ENCODE data around the gene MARCHF5. TPM values are rescaled to one million over a fixed set of nuclear protein-coding genes. Genes with fewer than 3 reads are reported as not detected.

The MARCHF5 gene
- total RNA-seq, 3 donors from 2014 or later: 30.5 to 37.2 (median 33.3) TPM

DNA sequence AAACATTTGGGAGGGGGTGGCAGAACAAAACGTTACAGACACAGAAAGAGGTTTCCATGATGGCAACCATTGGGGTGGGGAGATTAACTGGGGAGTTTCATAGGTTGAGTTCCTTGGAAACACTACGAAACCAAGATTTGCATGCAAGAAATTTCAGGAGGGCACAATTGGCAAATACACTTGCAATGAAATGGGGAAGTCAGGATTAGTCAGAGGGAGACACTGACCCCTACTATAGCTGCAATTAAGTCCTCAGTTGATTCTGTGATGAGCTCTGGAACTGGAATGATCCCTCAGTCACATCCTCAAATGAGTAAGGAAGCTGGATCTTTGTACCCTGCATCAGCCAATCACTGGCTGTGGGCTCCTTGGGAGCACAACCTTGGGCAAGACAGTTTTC is 22.2 kb upstream of the MARCHF5 start:
- DNase-seq: no peak

GRCh38 chr10:92274071-92274470 is 16.9 kb upstream of the MARCHF5 start:
- intact Hi-C loops (cut with DNase I, micrococcal nuclease): no loop called here
- H3K4me3 ChIP-seq: no peak overlapping the region
- no peak for TF ChIP-seq CTCF (IDR thresholded peaks at IDR 0.05)
- no peaks in the 10 kb centered on the region for H3K36me3 ChIP-seq (ENCODE audit: low read depth)
- H3K4me1 ChIP-seq (ENCODE audit: low read depth): no peaks in the 10 kb centered on the region
- H3K9me3 ChIP-seq: no peaks in the 10 kb centered on the region
- no peak for DNase-seq
- no peak for ATAC-seq

More for the DNA sequence above, 22.2 kb upstream of the MARCHF5 start:
- no peak for TF ChIP-seq CTCF (IDR thresholded peaks at IDR 0.05)
- intact Hi-C loops (cut with DNase I, micrococcal nuclease): no loop called here
- ATAC-seq: no peak
- H3K4me3 ChIP-seq: no peak overlapping the region
- H3K4me1 ChIP-seq (ENCODE audit: low read depth): no peaks in the 10 kb centered on the region
- H3K36me3 ChIP-seq (ENCODE audit: low read depth): no peaks in the 10 kb centered on the region
- H3K9me3 ChIP-seq: no peaks in the 10 kb centered on the region

DNA sequence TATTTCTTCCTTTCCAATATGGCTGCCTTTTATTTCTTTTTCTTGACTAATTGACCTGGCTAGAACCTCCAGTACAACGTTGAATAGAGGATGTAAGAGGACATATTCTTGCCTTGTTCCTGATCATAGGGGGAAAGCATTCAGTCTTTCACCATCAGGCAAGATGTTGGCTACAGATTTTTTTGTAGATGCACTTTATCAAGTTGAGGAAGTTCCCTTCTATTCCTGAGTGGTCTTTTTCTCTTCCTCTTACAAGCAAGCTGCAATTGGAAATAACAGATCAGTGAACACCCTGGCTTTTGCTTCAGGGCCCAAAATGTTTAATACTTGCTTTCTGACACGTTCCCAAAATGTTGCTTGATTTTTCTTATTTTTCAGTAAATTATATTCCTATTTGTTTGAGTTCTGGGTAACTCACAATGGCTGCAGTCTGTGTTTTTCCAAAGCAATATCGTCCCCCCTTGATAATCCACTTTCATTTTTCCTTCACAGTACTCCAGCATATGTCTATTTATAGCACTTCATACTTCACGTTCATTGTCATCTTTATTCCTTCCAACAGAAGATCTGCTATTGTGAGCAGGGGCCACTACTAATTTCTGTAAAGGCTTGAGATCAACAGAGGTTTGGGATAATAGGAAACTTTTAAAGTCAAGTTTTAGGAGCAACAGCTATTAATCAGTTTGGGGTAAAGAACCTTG is 11.8 kb upstream of the MARCHF5 start:
- no peaks in the 10 kb centered on the region for H3K36me3 ChIP-seq (ENCODE audit: low read depth)
- H3K9me3 ChIP-seq: no peaks in the 10 kb centered on the region
- no peak for TF ChIP-seq CTCF (IDR thresholded peaks at IDR 0.05)
- DNase-seq (no peak), ATAC-seq (no peak)
- intact Hi-C loops (cut with DNase I, micrococcal nuclease): no loop called here
- no peaks in the 10 kb centered on the region for H3K4me1 ChIP-seq (ENCODE audit: low read depth)
- H3K4me3 ChIP-seq: no peak overlapping the region

GRCh38 chr10:92284112-92284704 is 6.8 kb upstream of the MARCHF5 start:
- intact Hi-C loops (cut with DNase I, micrococcal nuclease): no loop called here
- TF ChIP-seq CTCF (IDR thresholded peaks at IDR 0.05): no peak
- ATAC-seq (peak; percentile 42), DNase-seq (no peak)
- H3K36me3 ChIP-seq (ENCODE audit: low read depth): no peaks in the 10 kb centered on the region
- H3K4me1 ChIP-seq (ENCODE audit: low read depth): no peaks in the 10 kb centered on the region
- H3K9me3 ChIP-seq: no peaks in the 10 kb centered on the region
- H3K4me3 ChIP-seq: no peak overlapping the region

DNA sequence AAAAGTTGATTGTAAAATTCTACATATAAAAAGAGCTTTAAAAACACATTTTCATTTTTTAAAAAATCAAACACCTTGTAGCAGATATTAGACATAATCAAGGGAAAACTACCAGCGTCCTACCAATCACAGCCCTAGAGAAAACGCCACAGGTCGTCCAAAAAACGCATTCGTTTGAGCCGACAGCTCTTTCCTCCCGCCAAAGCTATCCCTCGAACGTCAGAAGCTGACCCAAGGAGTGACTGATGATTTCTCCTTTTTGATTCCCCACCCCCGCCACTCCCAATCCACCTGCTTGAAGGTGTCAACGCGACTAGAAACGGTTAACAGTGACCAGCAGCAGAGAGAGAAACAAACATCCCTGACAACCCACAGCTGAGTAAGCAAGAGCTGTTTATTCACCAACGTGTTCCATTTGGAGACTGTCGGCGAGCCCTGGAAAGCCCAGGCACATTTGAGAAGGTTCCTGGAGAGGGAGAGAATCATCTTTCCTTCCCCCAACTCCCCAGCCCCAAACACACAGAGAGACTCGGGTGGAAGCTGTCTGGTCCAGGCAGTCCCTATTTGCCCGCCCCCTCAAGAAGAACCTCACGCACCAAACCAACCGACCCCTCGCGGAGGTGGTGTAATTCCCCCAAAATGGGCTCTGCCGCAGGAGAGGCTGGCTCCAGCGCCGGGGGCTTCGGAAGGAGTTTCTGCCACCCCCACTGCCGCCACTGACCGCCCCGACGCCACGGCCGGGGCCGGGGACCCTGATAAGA is 711 bp upstream of the MARCHF5 start:
- H3K4me3 ChIP-seq: peak overlapping the region; percentile 90
- intact Hi-C loops (cut with DNase I, micrococcal nuclease): loop anchor here in 1 of 2 donors (5.0 kb wide), 1 partner anchor 48 kb away; no protein-coding TSS in a partner anchor
- ATAC-seq: peak; percentile 49
- peaks cover 4% of the 10 kb centered on the region for H3K36me3 ChIP-seq (ENCODE audit: low read depth)
- H3K9me3 ChIP-seq: no peaks in the 10 kb centered on the region
- no peak for TF ChIP-seq CTCF (IDR thresholded peaks at IDR 0.05)
- no peaks in the 10 kb centered on the region for H3K4me1 ChIP-seq (ENCODE audit: low read depth)
- peak in 1 of 3 donors; percentile 65 for DNase-seq
